Body of pancreas (tissue), 4 donors: ENCODE data around the gene HPSE2.

ENCODE experiments used
- POLR2A ChIP-seq, 3 donors: fragments of 450-650 bp; IDR thresholded peaks; one replicate each; pipeline ENCODE4 v1.6.1; 2016; ENCODE audit warnings: antibody characterized with exemption in 3 of 3, mild to moderate bottlenecking in 2 of 3
- TF ChIP-seq, protein P1 (sequence below), 7 experiments: fragments of 450-650 bp in 4 of 7; fragments of 200-600 bp in 3 of 7; sonication (generic) in 3 of 7; IDR thresholded peaks; one replicate each; pipeline ENCODE4 v1.5.1; 2016 to 2019; ENCODE audit warnings: antibody characterized with exemption in 7 of 7

DNA sequence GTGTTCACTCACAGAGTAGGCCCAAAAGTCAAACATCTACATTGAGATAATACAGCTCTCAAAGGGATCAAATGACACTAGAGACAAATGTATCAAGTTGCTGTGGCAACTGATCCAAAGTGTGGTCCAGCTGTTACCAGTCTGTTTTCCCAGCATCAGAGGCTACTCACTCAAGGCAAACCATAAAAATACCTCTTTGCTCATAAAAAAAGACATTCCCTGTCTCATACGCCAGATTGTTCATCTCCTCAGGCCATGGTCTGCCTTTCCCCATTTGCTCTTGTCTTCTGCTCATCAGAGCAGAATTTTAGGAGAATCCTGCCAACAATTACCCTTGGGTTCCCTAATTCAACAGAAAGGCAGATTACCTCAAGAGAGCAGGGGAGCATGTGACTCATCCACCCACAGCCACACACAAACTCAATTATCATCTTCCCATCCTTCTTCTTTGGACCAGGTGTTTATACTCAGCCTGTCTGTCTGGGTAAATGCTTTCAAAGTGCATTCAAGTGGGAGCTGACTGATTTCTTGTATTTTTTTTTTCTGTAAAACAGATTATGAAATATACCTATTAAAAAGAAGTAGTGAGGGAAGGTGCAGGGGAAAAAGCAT is 562.4 kb downstream of the HPSE2 start:
- no peak for TF ChIP-seq POLR2A (IDR thresholded peaks at IDR 0.05)
- TF ChIP-seq, protein P1, sequence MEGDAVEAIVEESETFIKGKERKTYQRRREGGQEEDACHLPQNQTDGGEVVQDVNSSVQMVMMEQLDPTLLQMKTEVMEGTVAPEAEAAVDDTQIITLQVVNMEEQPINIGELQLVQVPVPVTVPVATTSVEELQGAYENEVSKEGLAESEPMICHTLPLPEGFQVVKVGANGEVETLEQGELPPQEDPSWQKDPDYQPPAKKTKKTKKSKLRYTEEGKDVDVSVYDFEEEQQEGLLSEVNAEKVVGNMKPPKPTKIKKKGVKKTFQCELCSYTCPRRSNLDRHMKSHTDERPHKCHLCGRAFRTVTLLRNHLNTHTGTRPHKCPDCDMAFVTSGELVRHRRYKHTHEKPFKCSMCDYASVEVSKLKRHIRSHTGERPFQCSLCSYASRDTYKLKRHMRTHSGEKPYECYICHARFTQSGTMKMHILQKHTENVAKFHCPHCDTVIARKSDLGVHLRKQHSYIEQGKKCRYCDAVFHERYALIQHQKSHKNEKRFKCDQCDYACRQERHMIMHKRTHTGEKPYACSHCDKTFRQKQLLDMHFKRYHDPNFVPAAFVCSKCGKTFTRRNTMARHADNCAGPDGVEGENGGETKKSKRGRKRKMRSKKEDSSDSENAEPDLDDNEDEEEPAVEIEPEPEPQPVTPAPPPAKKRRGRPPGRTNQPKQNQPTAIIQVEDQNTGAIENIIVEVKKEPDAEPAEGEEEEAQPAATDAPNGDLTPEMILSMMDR (IDR thresholded peaks at IDR 0.05): no peak
